ENCODE results near the gene SEMA3E.

- TF ChIP-seq CTCF (conservative IDR thresholded peaks at IDR 0.05; ENCODE audit: low read length) (no peak), EZH2phosphoT487 (IDR thresholded peaks at IDR 0.05; ENCODE audit: borderline replicate concordance) (no peak)
Observed at GRCh38 chr7:83696101-83696500, 47.2 kb upstream of the SEMA3E start.
